Measurements from ENCODE around the gene LRRN4.

GRCh38 chr20:6029538-6029937 lies 24.3 kb downstream of the LRRN4 start:
- TF ChIP-seq CTCF (conservative IDR thresholded peaks at IDR 0.05; ENCODE audit: low read length) (no peak), EZH2phosphoT487 (IDR thresholded peaks at IDR 0.05; ENCODE audit: borderline replicate concordance) (no peak)
